Ascending aorta (tissue), 2 donors: ENCODE results near the gene KRTAP13-2. TPM values are rescaled to one million over a fixed set of nuclear protein-coding genes. Genes with fewer than 3 reads are reported as not detected.

Source experiments
- DNase-seq, 2 donors: peaks; one replicate each; pipeline ENCODE4 v3.0.0-alpha.2; 2019; ENCODE audit warnings: low spot score in 2 of 2
- H3K27ac ChIP-seq, 2 donors: fragments of 200-600 bp; sonication (generic); one replicate each; pipeline ENCODE4 v1.5.1; 2016 to 2017; ENCODE audit warnings: mild to moderate bottlenecking in 1 of 2
- H3K27me3 ChIP-seq: fragments of 200-600 bp; sonication (generic); one replicate; pipeline ENCODE4 v1.5.1; 2017
- H3K36me3 ChIP-seq, 2 donors: fragments of 200-600 bp; sonication (generic); one replicate each; pipeline ENCODE4 v1.5.1; 2016
- H3K4me1 ChIP-seq, 2 donors: fragments of 200-600 bp; sonication (generic); one replicate each; pipeline ENCODE4 v1.5.1; 2016 to 2017; ENCODE audit warnings: mild to moderate bottlenecking in 1 of 2
- H3K4me3 ChIP-seq, 2 donors: fragments of 200-600 bp; sonication (generic); one replicate each; pipeline ENCODE4 v1.5.1; 2016 to 2017; ENCODE audit warnings: mild to moderate bottlenecking in 1 of 2
- H3K9me3 ChIP-seq, 2 donors: fragments of 200-600 bp; sonication (generic); one replicate each; pipeline ENCODE4 v1.5.1; 2016
- CTCF ChIP-seq, 3 experiments: fragments of 200-600 bp in 2 of 3; fragments of 450-650 bp in 1 of 3; sonication (generic) in 2 of 3; IDR thresholded peaks; one replicate each; pipeline ENCODE4 v1.5.1; 2016 to 2019; ENCODE audit warnings: antibody characterized with exemption in 3 of 3, mild to moderate bottlenecking in 1 of 3, moderate library complexity in 1 of 3
- intact Hi-C: fragments of 100-400 bp; cut with DNase I; formaldehyde crosslinking; loops from one replicate; pipeline ENCODE4 v1.15.1; 2023
- total RNA-seq: library from RNA; depleted of rRNA; stranded (reverse); fragments of >200 nt; gene quantifications from one replicate; pipeline ENCODE4 v1.1.0, GENCODE V29; 2016

The KRTAP13-2 gene
- total RNA-seq, 1 donor from 2014 or later = not detected

DNA sequence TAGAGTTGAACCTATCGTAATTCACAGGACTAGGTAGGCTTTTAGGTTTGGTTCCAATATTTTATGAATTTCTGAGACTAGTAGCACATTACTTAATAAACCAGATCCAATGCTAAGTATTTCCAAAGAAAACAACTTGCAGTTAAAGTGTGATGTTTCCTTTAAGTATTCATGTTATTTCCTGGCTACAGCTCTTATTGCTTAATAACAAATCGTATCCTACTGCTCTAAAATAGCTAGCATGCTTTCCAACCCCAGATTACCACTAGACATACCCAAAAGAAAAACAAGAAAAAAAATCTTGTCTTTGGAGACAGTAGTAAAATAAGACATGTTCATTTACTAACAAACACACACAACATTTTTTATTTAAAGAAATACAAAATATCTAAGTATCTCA lies 35.5 kb downstream of the KRTAP13-2 start:
- no peaks in the 10 kb centered on the region for H3K27me3 ChIP-seq
- no peak for DNase-seq
- peak overlapping the region in 1 of 2 donors; percentile 42 for H3K27ac ChIP-seq
- intact Hi-C loops = no loop called here
- peaks cover 0 to 4% of the 10 kb centered on the region in 2 donors for H3K4me1 ChIP-seq
- H3K4me3 ChIP-seq = no peak overlapping the region
- no peaks in the 10 kb centered on the region for H3K36me3 ChIP-seq
- TF ChIP-seq CTCF (IDR thresholded peaks at IDR 0.05) = no peak
- no peaks in the 10 kb centered on the region for H3K9me3 ChIP-seq

GRCh38 chr21:30333736-30334135 lies 38.3 kb downstream of the KRTAP13-2 start:
- H3K4me1 ChIP-seq = peaks cover 0 to 4% of the 10 kb centered on the region in 2 donors
- no peak for TF ChIP-seq CTCF (IDR thresholded peaks at IDR 0.05)
- peak overlapping the region in 1 of 2 donors; percentile 1 for H3K4me3 ChIP-seq
- H3K36me3 ChIP-seq = no peaks in the 10 kb centered on the region
- no peak for DNase-seq
- H3K27ac ChIP-seq = peak overlapping the region in 1 of 2 donors; percentile 29
- H3K27me3 ChIP-seq = no peaks in the 10 kb centered on the region
- intact Hi-C loops = no loop called here
- H3K9me3 ChIP-seq = no peaks in the 10 kb centered on the region

DNA sequence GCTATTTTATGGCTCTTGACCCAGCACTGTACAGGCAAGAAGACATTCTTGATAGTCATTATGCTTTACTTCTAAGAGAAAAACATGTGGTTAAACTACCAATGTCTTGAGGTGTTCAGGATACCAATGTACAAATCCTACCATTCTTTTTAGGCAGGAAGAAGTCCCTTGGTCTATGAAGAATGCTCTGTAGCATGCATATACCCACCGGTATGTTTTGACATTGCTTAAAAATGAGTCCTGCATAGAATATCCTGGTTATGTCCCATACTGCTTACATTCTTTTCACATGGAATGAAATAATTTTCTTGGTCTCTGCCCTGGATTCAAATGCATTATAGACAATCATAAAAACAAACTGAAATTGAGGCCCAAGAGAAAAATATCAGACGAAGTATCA lies 39.4 kb downstream of the KRTAP13-2 start:
- DNase-seq = no peak
- Histone ChIP-seq H3K4me1 (peaks cover 0 to 4% of the 10 kb centered on the region in 2 donors), H3K36me3 (no peaks in the 10 kb centered on the region), H3K4me3 (no peak overlapping the region), H3K9me3 (no peaks in the 10 kb centered on the region), H3K27me3 (no peaks in the 10 kb centered on the region), H3K27ac (no peak overlapping the region)
- intact Hi-C loops = no loop called here
- TF ChIP-seq CTCF (IDR thresholded peaks at IDR 0.05) = no peak

- H3K36me3 ChIP-seq = no peaks in the 10 kb centered on the region
Measured at GRCh38 chr21:30329203-30329875, 42.7 kb downstream of the KRTAP13-2 start.

DNA sequence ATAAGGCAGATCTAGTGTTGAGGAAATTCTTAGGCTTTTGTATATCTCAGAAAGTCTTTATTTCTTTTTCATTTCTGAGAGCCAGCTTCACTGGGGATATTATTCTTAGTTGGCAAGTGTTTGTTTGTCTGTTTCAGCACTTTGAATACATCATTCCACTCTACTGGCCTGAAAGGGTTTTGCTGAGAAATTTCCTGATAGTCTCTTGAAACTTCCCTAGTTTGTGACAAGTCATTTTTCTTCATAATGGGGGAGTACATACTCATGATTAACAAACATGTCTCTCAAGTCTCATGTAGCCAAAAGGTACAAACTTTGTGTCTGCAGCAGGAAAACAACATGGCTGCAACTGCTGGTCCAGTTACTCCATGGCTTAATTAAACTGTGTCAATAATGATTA lies 45.7 kb downstream of the KRTAP13-2 start:
- no peak for TF ChIP-seq CTCF (IDR thresholded peaks at IDR 0.05)
- no peak for DNase-seq

More at GRCh38 chr21:30329203-30329875, 42.7 kb downstream of the KRTAP13-2 start:
- no peaks in the 10 kb centered on the region for H3K4me1 ChIP-seq
- H3K4me3 ChIP-seq = no peak overlapping the region
- DNase-seq = no peak
- intact Hi-C loops = no loop called here
- no peaks in the 10 kb centered on the region for H3K9me3 ChIP-seq
- no peak overlapping the region for H3K27ac ChIP-seq
- TF ChIP-seq CTCF (IDR thresholded peaks at IDR 0.05) = no peak
- no peaks in the 10 kb centered on the region for H3K27me3 ChIP-seq

More for the DNA sequence above, 45.7 kb downstream of the KRTAP13-2 start:
- Histone ChIP-seq H3K36me3 (no peaks in the 10 kb centered on the region), H3K27me3 (no peaks in the 10 kb centered on the region), H3K9me3 (no peaks in the 10 kb centered on the region), H3K4me1 (no peaks in the 10 kb centered on the region), H3K4me3 (no peak overlapping the region), H3K27ac (no peak overlapping the region)
- intact Hi-C loops = no loop called here

Other genes starting within 250 kb of the KRTAP13-2 start
- not detected for gene CLDN17, start 205.5 kb downstream of the KRTAP13-2 start, total RNA-seq
- gene CLDN8, start 156.2 kb downstream of the KRTAP13-2 start, total RNA-seq = not detected
- gene KRTAP24-1, start 89.3 kb downstream of the KRTAP13-2 start, total RNA-seq = not detected
- gene KRTAP25-1, start 82.8 kb downstream of the KRTAP13-2 start, total RNA-seq = not detected
- not detected for gene KRTAP26-1, start 52.0 kb downstream of the KRTAP13-2 start, total RNA-seq
- not detected for gene KRTAP27-1, start 34.6 kb downstream of the KRTAP13-2 start, total RNA-seq
- gene KRTAP23-1, start 23.7 kb downstream of the KRTAP13-2 start, total RNA-seq = not detected
- not detected for gene KRTAP13-1, start 23.8 kb upstream of the KRTAP13-2 start, total RNA-seq
- gene KRTAP13-3, start 53.7 kb upstream of the KRTAP13-2 start, total RNA-seq = not detected
- not detected for gene KRTAP13-4, start 57.9 kb upstream of the KRTAP13-2 start, total RNA-seq
- gene KRTAP15-1, start 68.0 kb upstream of the KRTAP13-2 start, total RNA-seq = not detected
- not detected for gene KRTAP19-1, start 108.1 kb upstream of the KRTAP13-2 start, total RNA-seq
- gene KRTAP19-2, start 115.2 kb upstream of the KRTAP13-2 start, total RNA-seq = not detected
- gene KRTAP19-3, start 119.7 kb upstream of the KRTAP13-2 start, total RNA-seq = not detected
- gene KRTAP19-4, start 124.9 kb upstream of the KRTAP13-2 start, total RNA-seq = not detected
- gene KRTAP19-5, start 129.9 kb upstream of the KRTAP13-2 start, total RNA-seq = not detected
- not detected for gene KRTAP19-6, start 169.6 kb upstream of the KRTAP13-2 start, total RNA-seq
- gene KRTAP19-7, start 189.0 kb upstream of the KRTAP13-2 start, total RNA-seq = not detected
- not detected for gene KRTAP22-2, start 218.1 kb upstream of the KRTAP13-2 start, total RNA-seq
- not detected for gene KRTAP6-3, start 220.2 kb upstream of the KRTAP13-2 start, total RNA-seq
- gene KRTAP6-2, start 226.6 kb upstream of the KRTAP13-2 start, total RNA-seq = not detected
- gene KRTAP22-1, start 228.8 kb upstream of the KRTAP13-2 start, total RNA-seq = not detected
- gene KRTAP6-1, start 241.7 kb upstream of the KRTAP13-2 start, total RNA-seq = not detected
- not detected for gene KRTAP20-1, start 244.2 kb upstream of the KRTAP13-2 start, total RNA-seq
- not detected for gene KRTAP20-4, start 248.4 kb upstream of the KRTAP13-2 start, total RNA-seq